KMS-11 (cell line): ENCODE measurements around the gene TMEM132A.

Experiments used
- H2AFZ ChIP-seq: fragments of 200-600 bp; sonication (generic); 2 replicates; pipeline ENCODE4 v1.6.1; 2016; ENCODE audit warnings: antibody characterized with exemption, mixed run types, low read depth
- H3K27ac ChIP-seq: fragments of 200-600 bp; sonication (generic); 2 replicates; pipeline ENCODE4 v1.6.1; 2016; ENCODE audit warnings: mild to moderate bottlenecking, mixed run types
- H3K27me3 ChIP-seq: fragments of 200-600 bp; sonication (generic); 2 replicates; pipeline ENCODE4 v1.6.1; 2017; ENCODE audit warnings: mild to moderate bottlenecking, low read depth, mixed run types, moderate library complexity; ENCODE audit not compliant: insufficient read depth
- H3K36me3 ChIP-seq: fragments of 200-600 bp; sonication (generic); 2 replicates; pipeline ENCODE4 v1.6.1; 2017; ENCODE audit warnings: mild to moderate bottlenecking, mixed run types; ENCODE audit not compliant: insufficient read depth
- H3K4me1 ChIP-seq: fragments of 200-600 bp; sonication (generic); 2 replicates; pipeline ENCODE4 v1.6.1; 2016; ENCODE audit warnings: mild to moderate bottlenecking, low read depth, mixed run types; ENCODE audit not compliant: poor library complexity, severe bottlenecking
- H3K4me2 ChIP-seq: fragments of 200-600 bp; sonication (generic); 2 replicates; pipeline ENCODE4 v1.7.0; 2016; ENCODE audit warnings: mild to moderate bottlenecking, mixed run types
- H3K4me3 ChIP-seq: fragments of 200-600 bp; sonication (generic); IDR thresholded peaks from 2 replicates; pipeline ENCODE4 v1.6.1; 2017; ENCODE audit warnings: low read depth, low read length, mixed read lengths; ENCODE audit not compliant: insufficient read depth
- H3K79me2 ChIP-seq: fragments of 200-600 bp; sonication (generic); 2 replicates; pipeline ENCODE4 v1.6.1; 2016; ENCODE audit warnings: low read depth, mixed run types; ENCODE audit not compliant: insufficient read depth
- H3K9ac ChIP-seq: fragments of 200-600 bp; sonication (generic); 2 replicates; pipeline ENCODE4 v1.6.1; 2016; ENCODE audit warnings: mild to moderate bottlenecking, mixed run types
- H4K20me1 ChIP-seq: fragments of 200-600 bp; sonication (generic); 2 replicates; pipeline ENCODE4 v1.6.1; 2016; ENCODE audit warnings: mild to moderate bottlenecking, mixed run types; ENCODE audit not compliant: insufficient read depth
- CTCF ChIP-seq: fragments of 200-600 bp; sonication (generic); conservative IDR thresholded peaks from 2 replicates; pipeline ENCODE4 v1.6.1; 2017; ENCODE audit warnings: low read depth, mild to moderate bottlenecking, antibody characterized with exemption, low read length, moderate library complexity, mixed read lengths

Gene TMEM132A

GRCh38 chr11:60985991-60986915, 62.0 kb downstream of the TMEM132A start:
- no peaks in the 10 kb centered on the region for H4K20me1 ChIP-seq
- peak overlapping the region; percentile 19; the same call in 1 of the 2 replicates for H3K9ac ChIP-seq
- H3K27ac ChIP-seq: peak overlapping the region; percentile 58
- no peaks in the 10 kb centered on the region for H3K36me3 ChIP-seq
- H3K4me3 ChIP-seq: no peak overlapping the region
- peak overlapping the region; percentile 47 for H3K4me2 ChIP-seq
- peaks cover 26% of the 10 kb centered on the region for H3K4me1 ChIP-seq
- H3K79me2 ChIP-seq: no peaks in the 10 kb centered on the region
- H3K27me3 ChIP-seq: no peaks in the 10 kb centered on the region
- TF ChIP-seq CTCF: no peak
- peak overlapping the region; percentile 33 for H2AFZ ChIP-seq
